GM12878 (cell line): Measurements from ENCODE around the gene ACAT2. TPM values are rescaled to one million over a fixed set of nuclear protein-coding genes. Genes with fewer than 3 reads are reported as not detected.

Experiments used
- BRCA1 ChIP-seq: IDR thresholded peaks from 2 replicates; pipeline ENCODE4 v1.6.1; 2011; ENCODE audit warnings: low read depth, low read length, improper control_type of control experiment
- CHD1 ChIP-seq: IDR thresholded peaks from 2 replicates; pipeline ENCODE4 v1.6.1; 2012; ENCODE audit warnings: low read depth, low read length, improper control_type of control experiment
- CUX1 ChIP-seq: IDR thresholded peaks from 2 replicates; pipeline ENCODE4 v1.6.1; 2012; ENCODE audit warnings: improper control_type of control experiment, low read depth, low read length; ENCODE audit not compliant: insufficient replicate concordance
- EGR1 ChIP-seq, 2 experiments: IDR thresholded peaks; 1 replicate in 1 of 2; 2 replicates in 1 of 2; pipeline ENCODE4 v1.6.1; 2011 to 2012; ENCODE audit warnings: low read depth in 2 of 2, low read length in 2 of 2, borderline replicate concordance in 1 of 2, mild to moderate bottlenecking in 1 of 2, moderate library complexity in 1 of 2
- HDGF ChIP-seq: fragments of 450-650 bp; IDR thresholded peaks from 2 replicates; pipeline ENCODE4 v1.6.1; 2016; ENCODE audit warnings: antibody characterized with exemption
- KLF5 ChIP-seq: fragments of 450-650 bp; IDR thresholded peaks from 2 replicates; pipeline ENCODE4 v1.6.1; 2014; ENCODE audit warnings: mild to moderate bottlenecking; ENCODE audit not compliant: partially characterized antibody
- MLLT1 ChIP-seq: fragments of 450-650 bp; IDR thresholded peaks from 2 replicates; pipeline ENCODE4 v1.6.1; 2016; ENCODE audit warnings: mild to moderate bottlenecking
- MYB ChIP-seq: fragments of 150-350 bp; IDR thresholded peaks from 2 replicates; pipeline ENCODE4 v1.6.1; 2014; ENCODE audit warnings: mild to moderate bottlenecking, low read depth, low read length, borderline replicate concordance
- NBN ChIP-seq: fragments of 450-650 bp; IDR thresholded peaks from 2 replicates; pipeline ENCODE4 v1.6.1; 2016
- NR2C1 ChIP-seq: fragments of 450-650 bp; IDR thresholded peaks from 2 replicates; pipeline ENCODE4 v1.6.1; 2017; ENCODE audit warnings: antibody characterized with exemption, mild to moderate bottlenecking, moderate library complexity
- PAX5 ChIP-seq: IDR thresholded peaks from 2 replicates; pipeline ENCODE4 v1.6.1; 2011; ENCODE audit warnings: low read depth, low read length, borderline replicate concordance
- PBX3 ChIP-seq: IDR thresholded peaks from 2 replicates; pipeline ENCODE4 v1.6.1; 2011; ENCODE audit warnings: mild to moderate bottlenecking, low read depth, low read length, moderate library complexity; ENCODE audit not compliant: insufficient replicate concordance
- POLR2A ChIP-seq: IDR thresholded peaks from 2 replicates; pipeline ENCODE4 v1.6.1; 2011; ENCODE audit warnings: low read depth, mild to moderate bottlenecking, low read length
- POU2F2 ChIP-seq: IDR thresholded peaks from 3 replicates; pipeline ENCODE4 v1.6.1; 2011; ENCODE audit warnings: low read depth, mild to moderate bottlenecking, low read length, borderline replicate concordance
- PRDM15 ChIP-seq: fragments of 450-650 bp; formaldehyde crosslinking; IDR thresholded peaks from 2 replicates; pipeline ENCODE4 v1.4.0; 2020; ENCODE audit warnings: mild to moderate bottlenecking, moderate library complexity
- STAT3 ChIP-seq: IDR thresholded peaks from 2 replicates; pipeline ENCODE4 v1.6.1; 2011; ENCODE audit warnings: low read depth, low read length, improper control_type of control experiment
- TCF7 ChIP-seq: IDR thresholded peaks from 2 replicates; pipeline ENCODE4 v1.6.1; 2014; ENCODE audit warnings: antibody characterized with exemption, borderline replicate concordance
- ZNF217 ChIP-seq: fragments of 450-650 bp; IDR thresholded peaks from 2 replicates; pipeline ENCODE4 v1.6.1; 2017; ENCODE audit warnings: antibody characterized with exemption, mild to moderate bottlenecking
- ZNF622 ChIP-seq: fragments of 450-650 bp; IDR thresholded peaks from 2 replicates; pipeline ENCODE4 v1.6.1; 2017; ENCODE audit warnings: mild to moderate bottlenecking, inconsistent platforms
- polyA plus RNA-seq, 11 experiments: library from polyadenylated mRNA; depleted of rRNA in 4 of 11; unstranded in 6 of 11; stranded (reverse) in 5 of 11; fragments of >200 nt; fragmentation: Nextera tagmentation in 4 of 11; fragmentation: Illumina TruSeq in 1 of 11; extraction: Ambion mirVana in 4 of 11; extraction: Trizol in 1 of 11; gene quantifications; 1 replicate in 1 of 11; 2 replicates in 10 of 11; pipeline versions ENCODE4 v1.2.1 to v1.2.3, GENCODE V29; 2011 to 2016; ENCODE audit warnings: inconsistent platforms in 2 of 11, missing spikeins in 2 of 11, low read depth in 1 of 11
- total RNA-seq, 4 experiments: library from RNA; depleted of rRNA in 3 of 4; stranded (reverse); fragments of >200 nt in 3 of 4; fragmentation: Illumina TruSeq in 1 of 4; extraction: Trizol in 1 of 4; gene quantifications; 2 replicates each; pipeline versions ENCODE4 v1.2.1 to v1.2.3, GENCODE V29; 2013 to 2021

The ACAT2 gene
- total and polyA plus RNA-seq, 10 of the 15 experiments (the other 5 are each of a cell fraction or from before 2014, with no cell fraction given): 87.9 to 257 (median 132) TPM

GRCh38 chr6:159726918-159727716, 34.7 kb upstream of the ACAT2 start, which contains the start of gene WTAP (continued):
- TF ChIP-seq PRDM15 (CRISPR knock-in tag) (peak; percentile 43; the same call in 1 of the 2 replicates), ZNF622 (no peak), POU2F2 (peak; percentile 72; the same call in 2 of the 3 replicates), NR2C1 (peak; percentile 98), POLR2A (peak; percentile 95), PAX5 (no peak), KLF5 (peak; percentile 22), STAT3 (no peak), MYB (no peak), MLLT1 (peak; percentile 88), HDGF (peak; percentile 97), TCF7 (peak; percentile 58; the same call in 1 of the 2 replicates), BRCA1 (peak; percentile 14; the same call in 1 of the 2 replicates), NBN (peak; percentile 97), ZNF217 (peak; percentile 75; the same call in 1 of the 2 replicates), EGR1 (IDR thresholded peaks at IDR 0.05; ENCODE audit: borderline replicate concordance in 1 of 2, low read depth in 2 of 2, low read length in 2 of 2) (peak in 1 of 2 experiments; percentile 15; a peak in 1 of 3 replicates), PBX3 (peak; percentile 87), CHD1 (no peak), CUX1 (no peak)
